Measurements from ENCODE around the gene RELCH. TPM values are rescaled to one million over a fixed set of nuclear protein-coding genes. Genes with fewer than 3 reads are reported as not detected.

The RELCH gene
- total RNA-seq, 1 experiment from 2014 or later: 19.5 TPM

- no peak for TF ChIP-seq SIN3A (IDR thresholded peaks at IDR 0.05; ENCODE audit: borderline replicate concordance, insufficient read depth, low read depth, low read length)
Observed at GRCh38 chr18:62331581-62332356, 144.7 kb downstream of the RELCH start (continued).

GRCh38 chr18:62332431-62332830, 145.4 kb downstream of the RELCH start:
- intact Hi-C loops (cut with micrococcal nuclease; ENCODE audit: unreplicated experiment) (loop anchor here (10.0 kb wide), 1 partner anchor 192 kb away; the partner anchor contains the start of gene ZCCHC2), in situ Hi-C loops (cut with HindIII; ENCODE audit: low pct_unique_long_range_greater_than_20kb, low sequenced_read_pairs) (no loop called here)
- ChIA-PET POLR2A (no interaction called here), CTCF (no interaction called here)
- ATAC-seq (no peak), DNase-seq (ENCODE audit: low read depth, low spot score) (no peak)
- Histone ChIP-seq H3K27ac (ENCODE audit: low read length) (peak overlapping the region; percentile 91), H3K4me3 (ENCODE audit: low read depth in 2 of 2, low read length in 2 of 2) (peak overlapping the region in 1 of 2 experiments; percentile 30; a peak in 2 of 4 replicates), H3K27me3 (ENCODE audit: control insufficient read depth, insufficient read depth, low read length) (no peaks in the 10 kb centered on the region), H3K4me1 (ENCODE audit: control insufficient read depth, insufficient read depth, low read length) (peaks cover 86% of the 10 kb centered on the region), H3K36me3 (ENCODE audit: control insufficient read depth, insufficient read depth, low read length) (no peaks in the 10 kb centered on the region), H3K9me3 (ENCODE audit: control insufficient read depth, insufficient read depth, low read depth, low read length) (no peaks in the 10 kb centered on the region)
- no TSS peak for BruUV-seq (replicated peaks)
- TF ChIP-seq SIN3A (IDR thresholded peaks at IDR 0.05; ENCODE audit: borderline replicate concordance, insufficient read depth, low read depth, low read length) (no peak), POLR2AphosphoS5 (IDR thresholded peaks at IDR 0.05; ENCODE audit: low read depth, low read length) (no peak), REST (IDR thresholded peaks at IDR 0.05; ENCODE audit: insufficient read depth in 1 of 2, low read depth in 2 of 2, low read length in 1 of 2) (no peak), CTCF (IDR thresholded peaks at IDR 0.05) (no peak), TCF7L2 (IDR thresholded peaks at IDR 0.05; ENCODE audit: low read depth, low read length) (no peak)

GRCh38 chr18:62332964-62333695, 146.1 kb downstream of the RELCH start:
- peaks cover 87% of the 10 kb centered on the region for H3K4me1 ChIP-seq (ENCODE audit: control insufficient read depth, insufficient read depth, low read length)
- BruUV-seq (replicated peaks): no TSS peak
- intact Hi-C loops (cut with micrococcal nuclease; ENCODE audit: unreplicated experiment): loop anchor here (10.0 kb wide), 1 partner anchor 192 kb away; the partner anchor contains the start of gene ZCCHC2

More at GRCh38 chr18:62332964-62333695, 146.1 kb downstream of the RELCH start:
- Histone ChIP-seq H3K27me3 (ENCODE audit: control insufficient read depth, insufficient read depth, low read length) (no peaks in the 10 kb centered on the region), H3K4me3 (ENCODE audit: low read depth in 2 of 2, low read length in 2 of 2) (peak overlapping the region in 1 of 2 experiments; percentile 30; a peak in 2 of 4 replicates), H3K36me3 (ENCODE audit: control insufficient read depth, insufficient read depth, low read length) (no peaks in the 10 kb centered on the region), H3K9me3 (ENCODE audit: control insufficient read depth, insufficient read depth, low read depth, low read length) (no peaks in the 10 kb centered on the region), H3K27ac (ENCODE audit: low read length) (peak overlapping the region; percentile 91)
- DNase-seq (ENCODE audit: low read depth, low spot score) (no peak), ATAC-seq (no peak)
- POLR2A ChIA-PET: no interaction called here
- CTCF ChIA-PET: no interaction called here
- in situ Hi-C loops (cut with HindIII; ENCODE audit: low pct_unique_long_range_greater_than_20kb, low sequenced_read_pairs): no loop called here
- TF ChIP-seq REST (IDR thresholded peaks at IDR 0.05; ENCODE audit: insufficient read depth in 1 of 2, low read depth in 2 of 2, low read length in 1 of 2): no peak
- no peak for TF ChIP-seq POLR2AphosphoS5 (IDR thresholded peaks at IDR 0.05; ENCODE audit: low read depth, low read length)
- no peak for TF ChIP-seq CTCF (IDR thresholded peaks at IDR 0.05)
- TF ChIP-seq SIN3A (IDR thresholded peaks at IDR 0.05; ENCODE audit: borderline replicate concordance, insufficient read depth, low read depth, low read length): no peak
- no peak for TF ChIP-seq TCF7L2 (IDR thresholded peaks at IDR 0.05; ENCODE audit: low read depth, low read length)

All from Panc1 (cell line).